K562 (cell line): ENCODE data around the gene PRKG1. TPM values are rescaled to one million over a fixed set of nuclear protein-coding genes. Genes with fewer than 3 reads are reported as not detected.

ENCODE experiments used
- ADNP ChIP-seq: fragments of 200-800 bp; sonication (Bioruptor generic); IDR thresholded peaks from 2 replicates; pipeline ENCODE4 v1.6.1; 2016; ENCODE audit warnings: missing genetic modification characterization, missing compliant biosample characterization
- ARID2 ChIP-seq: fragments of 450-650 bp; IDR thresholded peaks from 2 replicates; pipeline ENCODE4 v1.6.1; 2017; ENCODE audit warnings: antibody characterized with exemption, mild to moderate bottlenecking
- EWSR1 ChIP-seq: fragments of 450-650 bp; IDR thresholded peaks from 2 replicates; pipeline ENCODE4 v1.6.1; 2018; ENCODE audit warnings: borderline replicate concordance, mild to moderate bottlenecking, low read depth, moderate library complexity; ENCODE audit not compliant: partially characterized antibody
- EZH2 ChIP-seq: IDR thresholded peaks from 2 replicates; pipeline ENCODE4 v1.6.1; 2012; ENCODE audit warnings: low read depth, mild to moderate bottlenecking, inconsistent platforms, low read length, borderline replicate concordance
- MCM2 ChIP-seq: fragments of 450-650 bp; IDR thresholded peaks from 2 replicates; pipeline ENCODE4 v1.6.1; 2017; ENCODE audit warnings: low read depth, mild to moderate bottlenecking
- MCM3 ChIP-seq: fragments of 450-650 bp; IDR thresholded peaks from 2 replicates; pipeline ENCODE4 v1.6.1; 2016
- REST ChIP-seq, 2 experiments: fragments of 450-650 bp; formaldehyde crosslinking in 1 of 2; IDR thresholded peaks; 2 replicates each; pipeline versions ENCODE4 v1.4.0 to v1.6.1; 2014 to 2020; ENCODE audit warnings: mild to moderate bottlenecking in 2 of 2, borderline replicate concordance in 1 of 2, low read depth in 1 of 2
- STAT5A ChIP-seq: IDR thresholded peaks from 2 replicates; pipeline ENCODE4 v1.6.1; 2012; ENCODE audit warnings: low read length, inconsistent platforms, borderline replicate concordance
- ZFP91 ChIP-seq: sonication (generic); formaldehyde crosslinking; IDR thresholded peaks from 2 replicates; pipeline ENCODE4 v1.8.0; 2022; ENCODE audit warnings: mild to moderate bottlenecking, missing genetic modification reagents
- polyA plus RNA-seq, 8 experiments: library from polyadenylated mRNA; depleted of rRNA in 4 of 8; stranded (reverse) in 5 of 8; unstranded in 3 of 8; fragments of >200 nt; fragmentation: Nextera tagmentation in 2 of 8; fragmentation: Illumina TruSeq in 1 of 8; extraction: Ambion mirVana in 2 of 8; extraction: Trizol in 1 of 8; gene quantifications; 2 replicates each; pipeline versions ENCODE4 v1.2.1 to v1.2.3, GENCODE V29; 2011 to 2014; ENCODE audit warnings: inconsistent platforms in 1 of 8, missing spikeins in 1 of 8
- total RNA-seq, 7 experiments: library from RNA; depleted of rRNA in 6 of 7; stranded (reverse); fragments of >200 nt in 6 of 7; fragmentation: Illumina TruSeq in 2 of 7; extraction: Trizol in 2 of 7; gene quantifications; 2 replicates each; pipeline versions ENCODE4 v1.2.1 to v1.2.3, GENCODE V29; 2011 to 2021; ENCODE audit warnings: low replicate concordance in 1 of 7

PRKG1 gene
- total and polyA plus RNA-seq, 9 of the 15 experiments (the other 6 are each of a cell fraction or from before 2014, with no cell fraction given), result 0.22 TPM; not detected in 8

GRCh38 chr10:51846856-51847506, 772.7 kb downstream of the PRKG1 start (continued):
- TF ChIP-seq REST (IDR thresholded peaks at IDR 0.05; ENCODE audit: borderline replicate concordance) (no peak), REST (CRISPR knock-in tag; IDR thresholded peaks at IDR 0.05; ENCODE audit: low read depth) (no peak), MCM2 (no peak), STAT5A (no peak), ZFP91 (CRISPR knock-in tag) (no peak), EWSR1 (no peak), ARID2 (no peak), EZH2 (no peak), ADNP (no peak), MCM3 (no peak)
